Femur (tissue), 1 donor: ENCODE data around the gene CDPF1.
"Not testable (repeated sequence)": the region's sequence is repeated elsewhere in the genome, so short reads cannot be mapped to it uniquely, and the experiment has no call there.

Experiments
- DNase-seq: peaks from one replicate; pipeline ENCODE4 v3.0.0-alpha.2; 2017

Gene CDPF1

DNA sequence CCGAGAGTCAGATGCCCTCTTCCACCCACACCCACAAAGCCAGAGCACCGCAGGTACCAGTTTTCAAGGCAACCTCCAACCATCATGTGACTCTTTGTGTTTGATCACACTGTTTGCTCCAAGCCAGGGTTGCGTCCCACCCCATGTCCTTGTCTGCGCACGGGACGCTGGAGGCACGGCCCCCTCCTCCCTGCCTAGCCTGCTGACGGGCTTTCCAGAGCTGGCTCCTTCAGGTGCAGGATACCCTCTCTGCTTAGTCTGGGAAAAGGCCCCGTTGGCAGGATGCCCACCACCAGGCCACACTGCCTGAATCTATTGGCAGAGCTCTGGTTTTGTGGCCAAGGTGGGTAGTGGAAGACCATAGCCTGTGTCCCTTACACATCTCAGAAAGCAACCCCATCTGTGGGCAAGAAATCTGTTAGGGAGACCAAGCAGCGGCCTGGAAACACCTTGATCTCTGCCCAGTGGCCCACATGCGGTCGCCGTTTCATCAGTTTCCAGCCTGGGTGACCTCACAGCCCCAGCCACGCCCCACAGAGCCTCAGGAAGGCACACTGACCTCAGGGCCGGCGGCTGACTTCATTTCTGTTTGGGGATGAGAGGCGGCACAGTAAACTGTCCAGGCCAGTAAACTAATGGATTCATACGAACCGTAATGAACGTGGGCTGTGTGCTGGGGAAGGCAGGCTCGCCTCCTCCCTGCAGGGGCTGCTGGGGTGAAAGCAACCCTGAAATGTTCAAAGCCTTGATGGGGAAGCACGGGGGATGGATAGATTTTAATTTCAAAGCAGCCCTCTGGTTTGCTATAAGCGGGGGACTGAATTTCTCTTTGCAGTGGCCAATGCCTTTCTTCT is 25.8 kb downstream of the CDPF1 start:
- no peak for DNase-seq

- no peak for DNase-seq
Measured at GRCh38 chr22:46220921-46221320, 29.2 kb downstream of the CDPF1 start.

GRCh38 chr22:46219636-46220035 is 30.5 kb downstream of the CDPF1 start:
- no peak for DNase-seq

GRCh38 chr22:46214616-46215015 is 35.5 kb downstream of the CDPF1 start:
- DNase-seq: no peak

GRCh38 chr22:46214149-46214548 is 35.9 kb downstream of the CDPF1 start:
- DNase-seq: no peak

DNA sequence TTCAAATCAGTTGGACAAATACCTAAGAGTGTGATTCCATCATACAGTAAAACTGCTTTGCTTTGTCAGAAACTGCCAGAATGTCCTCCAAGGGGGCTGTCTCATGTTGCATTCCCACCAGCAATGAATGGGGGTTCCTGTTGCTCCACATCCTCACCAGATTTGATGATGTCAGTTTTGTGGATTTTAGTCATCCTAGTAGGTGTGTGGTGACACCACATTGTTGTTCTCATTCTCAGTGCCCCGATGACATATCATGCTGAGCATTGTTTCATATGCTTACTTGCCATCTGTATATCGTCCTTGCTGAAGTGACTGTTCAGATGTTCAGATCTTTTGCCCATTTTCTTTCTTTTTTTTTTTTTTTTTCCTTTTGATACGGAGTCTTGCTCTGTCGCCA is 37.0 kb downstream of the CDPF1 start:
- no peak for DNase-seq

GRCh38 chr22:46212195-46212594 is 37.9 kb downstream of the CDPF1 start:
- DNase-seq: no peak

DNA sequence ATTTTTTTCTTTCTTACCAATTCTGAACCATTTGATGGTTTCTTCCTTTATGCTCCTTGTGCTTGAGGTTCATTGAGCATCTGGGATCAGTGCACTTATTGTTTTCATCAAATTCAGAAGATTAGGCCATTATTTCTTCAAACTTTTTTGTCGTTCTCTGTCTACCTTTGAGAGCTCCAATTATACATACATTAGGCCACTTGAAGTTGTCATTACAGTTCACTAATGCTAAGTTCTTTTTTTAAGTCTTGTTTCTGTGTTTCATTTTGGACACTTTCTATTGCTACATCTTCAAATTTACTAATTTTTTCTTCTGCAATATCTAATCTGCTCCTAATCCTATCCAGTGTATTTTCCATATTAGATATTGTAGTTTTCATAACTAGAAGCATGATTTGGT is 40.8 kb downstream of the CDPF1 start:
- DNase-seq: no peak

- DNase-seq: no peak
Measured at GRCh38 chr22:46203601-46203980, 46.5 kb downstream of the CDPF1 start.

GRCh38 chr22:46202897-46203600 is 47.0 kb downstream of the CDPF1 start:
- no peak for DNase-seq

DNA sequence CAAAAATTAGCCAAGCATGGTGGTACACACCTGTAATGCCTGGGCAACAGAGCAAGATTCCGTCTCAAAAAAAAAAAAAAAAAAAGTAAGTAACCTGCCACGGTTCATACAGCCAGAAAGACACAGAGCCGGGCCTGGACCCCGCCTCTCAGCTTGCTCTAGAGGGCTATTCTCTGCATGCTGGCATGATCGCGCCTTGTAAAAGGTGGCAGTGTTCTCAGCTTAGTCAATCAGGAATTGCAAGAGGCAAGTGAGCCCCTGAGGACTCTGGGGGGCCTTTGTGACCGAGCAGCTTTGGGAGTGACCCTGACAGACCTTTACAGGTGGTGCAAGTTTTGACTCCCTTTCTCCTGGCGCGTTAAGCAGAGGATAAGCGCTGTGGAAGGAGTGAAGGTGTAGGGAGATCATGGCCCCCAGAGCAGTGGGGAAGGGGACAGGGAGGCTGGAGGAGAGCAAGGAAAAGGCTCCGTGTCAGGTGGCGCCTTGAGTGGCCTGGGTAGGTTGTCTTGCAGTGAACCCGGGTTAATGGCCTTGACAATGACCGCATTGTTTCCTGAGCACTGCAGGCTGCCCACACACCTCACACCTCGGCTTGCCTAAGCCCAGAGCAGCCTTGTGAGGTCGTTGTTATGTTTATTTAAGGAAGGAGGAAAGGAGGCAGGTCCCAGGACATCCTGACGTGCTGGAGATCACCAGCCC is 48.9 kb downstream of the CDPF1 start:
- no peak for DNase-seq

DNA sequence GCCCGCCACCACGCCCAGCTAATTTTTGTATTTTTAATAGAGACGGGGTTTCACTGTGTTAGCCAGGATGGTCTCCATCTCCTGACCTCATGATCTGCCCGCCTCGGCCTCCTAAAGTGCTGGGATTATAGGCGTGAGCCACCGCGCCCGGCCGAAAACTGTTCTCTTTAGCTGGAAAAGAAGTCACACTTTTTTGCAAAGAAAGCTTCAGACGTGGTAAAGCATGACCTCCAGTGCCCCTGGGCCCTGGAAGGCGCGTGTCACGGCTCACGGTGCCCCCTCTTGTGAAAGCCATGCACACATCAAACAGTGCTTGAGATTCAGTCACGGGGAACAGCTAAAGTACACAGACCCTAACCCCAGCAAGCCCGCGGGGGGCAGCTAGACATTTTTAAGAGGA is 51.3 kb downstream of the CDPF1 start:
- not testable (repeated sequence) for DNase-seq

DNA sequence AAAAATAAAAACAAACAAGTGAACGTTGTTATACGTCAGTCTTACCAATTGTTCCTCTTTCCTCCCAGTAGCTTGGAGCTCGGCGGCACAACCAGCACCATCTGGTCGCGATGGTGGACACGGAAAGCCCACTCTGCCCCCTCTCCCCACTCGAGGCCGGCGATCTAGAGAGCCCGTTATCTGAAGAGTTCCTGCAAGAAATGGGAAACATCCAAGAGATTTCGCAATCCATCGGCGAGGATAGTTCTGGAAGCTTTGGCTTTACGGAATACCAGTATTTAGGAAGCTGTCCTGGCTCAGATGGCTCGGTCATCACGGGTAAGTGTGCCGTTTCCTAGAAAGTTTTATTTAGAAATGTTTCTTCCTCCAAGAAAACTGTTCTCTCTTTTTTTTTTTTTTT is 51.8 kb downstream of the CDPF1 start:
- no peak for DNase-seq

DNA sequence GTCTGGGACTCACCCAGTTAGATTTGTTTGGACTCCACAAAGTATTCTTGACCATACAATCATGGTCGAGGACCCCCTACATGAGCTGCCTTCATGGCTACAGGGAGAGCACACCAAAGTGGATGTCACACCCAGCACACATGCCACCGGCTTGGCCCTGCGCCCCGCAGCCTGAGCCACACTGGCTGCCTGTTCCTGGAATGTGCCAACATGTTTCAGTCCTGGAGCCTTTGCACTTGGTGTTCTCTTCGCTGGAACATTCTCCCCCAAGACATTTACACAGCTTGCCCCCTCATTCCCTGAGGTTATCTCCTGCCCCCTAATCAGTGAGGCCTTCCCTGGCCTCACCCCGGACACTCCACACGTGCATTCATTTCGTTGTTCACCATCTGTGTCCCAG is 53.8 kb downstream of the CDPF1 start:
- no peak for DNase-seq

GRCh38 chr22:46195487-46196165 is 54.5 kb downstream of the CDPF1 start:
- DNase-seq: no peak
